Activated naive CD8-positive, alpha-beta T cell treated with anti-CD3 and anti-CD28 coated beads, Interleukin-2, amount 10 ng/mL, durations not matched to agents 7 days and 5 days (primary cell): ENCODE measurements around the gene KBTBD8. TPM values are rescaled to one million over a fixed set of nuclear protein-coding genes. Genes with fewer than 3 reads are reported as not detected.

ENCODE experiments used
- ATAC-seq: fragments of 150-1000 bp; cut with Tn5 transposase; one replicate; pipeline ENCODE4 v1.10.0; 2021; ENCODE audit warnings: low read depth, moderate library complexity
- POLR2A ChIA-PET: fragments of 350-600 bp; sonication (Branson Sonifier 250); formaldehyde crosslinking; loops from one replicate; lab custom pipeline; 2021; ENCODE audit warnings: antibody characterized with exemption; lab: Charles Lee
- DNase-seq: peaks from one replicate; pipeline ENCODE4 v3.0.0; 2021
- H3K27ac Mint-ChIP-seq: one replicate; pipeline ENCODE4 v1.8.0; 2022; ENCODE audit warnings: mild to moderate bottlenecking, mixed read lengths
- H3K27me3 Mint-ChIP-seq: one replicate; pipeline ENCODE4 v1.8.0; 2022; ENCODE audit warnings: mild to moderate bottlenecking, moderate library complexity, mixed read lengths
- H3K36me3 Mint-ChIP-seq: one replicate; pipeline ENCODE4 v1.8.0; 2021; ENCODE audit warnings: mild to moderate bottlenecking, mixed read lengths
- H3K4me1 Mint-ChIP-seq: one replicate; pipeline ENCODE4 v1.8.0; 2021; ENCODE audit warnings: mixed read lengths
- H3K4me3 Mint-ChIP-seq: one replicate; pipeline ENCODE4 v1.8.0; 2022; ENCODE audit warnings: mild to moderate bottlenecking, moderate library complexity, mixed read lengths
- H3K9me3 Mint-ChIP-seq: one replicate; pipeline ENCODE4 v1.8.0; 2021; ENCODE audit warnings: mixed read lengths
- total RNA-seq, 2 experiments: library from RNA; stranded (reverse); gene quantifications; one replicate each; pipeline ENCODE4 v1.2.3, GENCODE V29; 2021

KBTBD8 gene
- total RNA-seq, 2 experiments from 2014 or later = 6.2 to 9.2 TPM

DNA sequence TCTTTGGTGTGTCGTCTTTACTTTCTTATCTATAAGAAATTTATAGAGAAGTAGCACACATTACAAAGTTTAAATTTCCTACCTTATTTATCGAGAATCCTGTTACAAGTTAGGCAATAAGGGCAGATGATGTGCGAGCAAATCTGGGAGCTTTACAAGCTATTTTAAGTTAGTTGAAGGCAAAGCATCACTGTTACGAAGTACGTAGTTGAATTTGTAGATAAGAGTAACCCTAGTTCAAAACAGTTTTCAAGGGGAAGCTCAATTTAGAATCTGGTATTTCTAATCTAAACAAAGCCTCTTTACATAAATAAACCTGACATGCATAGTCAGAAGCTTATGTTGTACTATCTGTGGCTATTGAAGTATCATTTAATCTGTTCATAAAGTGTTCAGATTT is 8.4 kb downstream of the KBTBD8 start:
- no peak for ATAC-seq
- POLR2A ChIA-PET = no interaction called here
- no peaks in the 10 kb centered on the region for H3K9me3 Mint-ChIP-seq

DNA sequence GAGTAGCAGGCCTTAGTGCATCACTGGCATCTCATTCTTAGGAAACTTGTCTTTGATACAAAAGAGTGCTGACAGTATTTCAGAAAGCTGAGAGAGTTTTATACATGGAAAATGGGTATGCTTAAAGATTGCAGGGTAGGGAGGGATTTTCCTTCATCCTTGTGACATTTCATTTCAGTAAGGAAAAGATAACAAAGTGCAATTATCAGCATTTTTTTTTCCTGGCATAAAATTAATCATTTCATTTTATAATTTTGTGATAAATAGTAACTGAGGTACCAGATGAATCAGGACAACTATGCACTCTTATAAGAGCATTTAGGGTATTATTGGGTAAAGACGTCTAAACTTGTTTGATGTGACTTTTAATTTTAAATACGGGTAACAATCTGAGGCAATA is 10.3 kb downstream of the KBTBD8 start:
- no peaks in the 10 kb centered on the region for H3K27me3 Mint-ChIP-seq
- no peak overlapping the region for H3K4me3 Mint-ChIP-seq
- H3K36me3 Mint-ChIP-seq = peaks cover 33% of the 10 kb centered on the region
- peaks cover 3% of the 10 kb centered on the region for H3K4me1 Mint-ChIP-seq
- POLR2A ChIA-PET = interaction anchor here (1.4 kb wide), 1 partner anchor 10 kb away, joined by 4 read pairs; the partner anchor contains the start of gene KBTBD8
- H3K27ac Mint-ChIP-seq = no peak overlapping the region
- no peak for ATAC-seq
- no peak for DNase-seq
- no peaks in the 10 kb centered on the region for H3K9me3 Mint-ChIP-seq

More for the DNA sequence above, 8.4 kb downstream of the KBTBD8 start:
- DNase-seq = no peak
- H3K27ac Mint-ChIP-seq = no peak overlapping the region
- H3K36me3 Mint-ChIP-seq = peaks cover 30% of the 10 kb centered on the region
- no peaks in the 10 kb centered on the region for H3K27me3 Mint-ChIP-seq
- peaks cover 3% of the 10 kb centered on the region for H3K4me1 Mint-ChIP-seq
- H3K4me3 Mint-ChIP-seq = no peak overlapping the region

DNA sequence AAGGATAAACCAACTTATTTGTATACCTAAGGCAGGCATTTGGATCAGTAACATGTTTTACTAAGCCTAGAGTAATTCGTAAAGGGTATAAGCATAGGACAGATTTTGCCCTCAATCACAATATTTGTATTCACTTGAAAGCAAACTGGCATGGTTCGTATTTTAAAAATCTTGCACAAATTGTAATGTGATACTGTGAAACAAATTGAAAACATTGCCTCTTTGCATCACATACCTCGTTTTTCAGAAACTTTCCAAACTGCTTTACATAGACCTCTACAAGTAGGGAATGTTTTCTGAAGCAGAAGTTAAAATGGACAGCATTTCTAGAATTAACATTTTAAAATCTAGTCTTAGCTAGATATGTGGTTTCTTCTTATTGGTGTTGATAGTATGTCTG is 11.6 kb downstream of the KBTBD8 start:
- Mint-ChIP-seq H3K4me1 (peaks cover 3% of the 10 kb centered on the region), H3K4me3 (no peak overlapping the region), H3K36me3 (peaks cover 26% of the 10 kb centered on the region), H3K9me3 (no peaks in the 10 kb centered on the region), H3K27ac (no peak overlapping the region), H3K27me3 (no peaks in the 10 kb centered on the region)
- DNase-seq (no peak), ATAC-seq (no peak)
- POLR2A ChIA-PET = no interaction called here

DNA sequence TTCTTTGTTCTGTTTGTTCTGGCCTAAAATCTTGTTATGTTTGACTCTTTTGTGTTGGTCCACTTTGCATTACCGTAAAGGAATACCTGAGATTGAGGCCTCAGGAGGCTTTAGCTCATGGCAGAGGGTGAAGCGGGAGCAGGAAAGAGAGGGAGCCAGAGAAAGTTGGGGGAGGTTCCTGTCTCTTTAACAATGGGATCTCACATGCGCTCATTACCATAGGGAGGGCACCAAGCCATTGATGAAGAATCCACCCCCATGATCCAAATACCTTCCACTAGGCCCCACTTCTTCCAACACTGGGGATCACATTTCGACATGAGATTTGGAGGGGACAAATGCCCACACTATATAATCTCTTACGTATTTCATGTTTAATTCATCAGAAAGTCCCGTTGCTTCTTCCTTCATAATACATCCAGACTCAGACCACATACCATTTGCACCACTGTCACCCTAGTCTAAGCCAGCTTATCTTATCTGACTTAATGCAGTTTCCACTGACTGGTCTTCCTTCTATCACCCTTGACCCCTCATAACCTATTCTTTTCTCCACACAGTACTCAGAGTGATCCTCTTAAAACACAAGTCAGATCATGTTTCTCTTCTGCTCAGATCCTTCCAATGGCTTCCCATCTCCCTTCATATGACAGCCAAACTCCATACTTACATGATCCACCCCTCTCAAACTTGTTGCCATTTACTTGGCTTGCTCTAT is 13.5 kb downstream of the KBTBD8 start:
- Mint-ChIP-seq H3K4me1 (peaks cover 6% of the 10 kb centered on the region), H3K9me3 (no peaks in the 10 kb centered on the region), H3K27ac (no peak overlapping the region), H3K4me3 (no peak overlapping the region), H3K27me3 (no peaks in the 10 kb centered on the region), H3K36me3 (peaks cover 24% of the 10 kb centered on the region)
- POLR2A ChIA-PET = no interaction called here
- no peak for DNase-seq
- ATAC-seq = no peak

DNA sequence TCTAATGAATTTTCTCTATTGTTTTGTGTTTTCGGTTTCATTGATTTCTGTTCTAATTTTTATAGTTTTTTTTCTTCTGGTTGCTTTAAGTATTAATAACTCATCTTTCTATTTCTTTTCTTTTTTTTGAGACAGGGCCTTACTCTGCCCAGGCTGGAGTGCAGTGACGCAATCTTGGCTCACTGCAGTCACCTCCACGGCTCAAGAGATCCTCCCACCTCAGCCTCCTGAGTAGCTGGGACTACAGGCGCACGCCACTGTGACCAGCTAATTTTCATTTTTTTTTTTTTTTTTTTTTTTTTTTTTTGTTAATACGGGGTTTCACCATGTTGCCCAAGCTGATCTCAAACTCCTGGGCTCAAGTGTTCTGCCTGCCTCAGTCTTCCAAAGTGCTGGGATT is 14.5 kb downstream of the KBTBD8 start:
- Mint-ChIP-seq H3K4me1 (peaks cover 11% of the 10 kb centered on the region), H3K36me3 (peaks cover 24% of the 10 kb centered on the region), H3K4me3 (no peak overlapping the region), H3K27me3 (no peaks in the 10 kb centered on the region), H3K9me3 (no peaks in the 10 kb centered on the region), H3K27ac (no peak overlapping the region)
- POLR2A ChIA-PET = interaction anchor here (0.6 kb wide), 1 partner anchor 15 kb away, joined by 5 read pairs; the partner anchor contains the start of gene KBTBD8
- no peak for DNase-seq
- no peak for ATAC-seq

DNA sequence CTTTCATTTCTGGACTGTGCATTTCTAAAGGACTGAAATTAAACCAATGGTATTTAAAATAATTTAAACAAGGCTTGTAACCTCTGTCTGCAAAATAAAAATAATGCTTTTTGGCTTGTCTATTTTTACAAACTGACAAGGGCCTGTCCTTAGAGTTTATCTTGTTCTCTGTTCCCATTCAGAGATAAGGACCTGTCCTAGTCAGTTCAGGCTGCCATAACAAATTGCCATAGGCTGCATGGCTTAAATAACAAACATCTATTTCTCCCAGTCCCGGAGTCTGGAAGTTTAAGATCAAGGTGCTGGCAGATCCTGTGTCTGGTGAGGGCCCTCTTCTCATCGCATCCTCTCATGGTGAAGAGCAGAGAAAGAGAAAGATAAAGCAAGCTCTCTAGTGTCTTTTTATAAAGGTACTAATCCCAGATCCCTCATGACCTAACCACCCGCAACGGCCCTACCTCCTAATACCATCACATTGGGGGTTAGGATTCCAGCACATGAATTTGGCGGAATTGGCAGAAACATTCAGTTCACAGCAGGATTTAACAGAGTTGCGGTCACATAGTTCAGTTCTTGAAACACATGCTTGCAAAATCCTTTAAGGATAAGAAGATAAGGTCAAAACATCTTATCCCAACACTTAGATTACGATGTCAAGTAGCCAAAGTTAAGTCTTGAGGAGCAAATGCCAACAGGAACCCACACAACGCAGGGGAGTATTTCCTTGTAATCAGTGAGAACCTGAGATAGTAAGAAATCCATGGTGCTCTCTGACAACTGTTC is 17.8 kb downstream of the KBTBD8 start:
- no peak overlapping the region for H3K27ac Mint-ChIP-seq
- POLR2A ChIA-PET = no interaction called here
- no peaks in the 10 kb centered on the region for H3K9me3 Mint-ChIP-seq
- DNase-seq (no peak), ATAC-seq (no peak)
- H3K4me1 Mint-ChIP-seq = peaks cover 17% of the 10 kb centered on the region
- H3K27me3 Mint-ChIP-seq = no peaks in the 10 kb centered on the region
- H3K4me3 Mint-ChIP-seq = no peak overlapping the region
- H3K36me3 Mint-ChIP-seq = peaks cover 10% of the 10 kb centered on the region

DNA sequence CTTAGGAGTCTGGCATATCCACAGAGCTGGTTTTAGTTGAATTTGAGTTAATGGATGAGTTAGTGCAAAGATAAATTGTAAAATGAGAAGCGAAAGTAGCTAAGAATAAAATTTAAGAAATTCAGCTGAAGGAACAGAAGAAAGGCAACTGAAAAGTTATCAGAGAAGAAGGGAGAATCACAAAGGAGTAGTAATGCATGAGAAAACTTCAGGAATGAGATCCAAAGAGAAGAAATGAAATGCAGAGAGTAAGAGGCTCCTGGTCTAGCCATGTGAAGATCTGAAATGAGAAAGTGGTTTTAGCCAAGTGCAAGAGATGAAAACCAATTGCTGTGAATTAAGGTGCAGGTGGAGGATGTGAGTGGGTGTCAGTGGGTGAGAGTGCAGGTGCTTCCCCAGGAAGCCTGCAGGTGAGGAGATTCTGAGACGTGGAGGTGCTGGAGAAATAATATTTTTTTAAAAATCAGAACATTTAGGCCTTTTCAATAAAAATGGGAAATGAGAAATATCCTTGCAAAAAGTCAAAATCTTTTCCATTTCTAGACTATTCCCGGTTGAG is 18.5 kb downstream of the KBTBD8 start:
- Mint-ChIP-seq H3K27me3 (no peaks in the 10 kb centered on the region), H3K4me1 (peaks cover 17% of the 10 kb centered on the region), H3K36me3 (peaks cover 7% of the 10 kb centered on the region), H3K4me3 (no peak overlapping the region), H3K9me3 (no peaks in the 10 kb centered on the region), H3K27ac (no peak overlapping the region)
- POLR2A ChIA-PET = no interaction called here
- DNase-seq (no peak), ATAC-seq (no peak)

DNA sequence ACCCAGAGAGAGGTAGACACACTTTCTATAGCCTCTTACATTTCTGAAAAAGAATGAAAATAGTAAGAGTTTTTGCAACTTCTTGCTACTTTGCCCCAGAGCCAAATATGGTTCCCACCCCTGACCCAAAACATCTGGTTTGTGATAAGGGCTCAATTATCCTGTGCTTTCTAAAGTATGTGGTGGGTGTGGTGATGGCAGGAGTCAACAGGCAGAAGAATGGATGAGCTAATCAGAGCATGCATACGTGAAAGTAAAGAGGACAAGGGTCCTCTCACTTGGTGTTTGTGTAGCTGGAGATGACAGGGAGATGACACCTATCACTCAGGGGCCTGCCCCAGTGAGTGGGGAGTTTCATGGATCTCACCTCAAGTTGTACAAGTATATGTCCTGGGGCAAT is 19.1 kb downstream of the KBTBD8 start:
- no peaks in the 10 kb centered on the region for H3K27me3 Mint-ChIP-seq
- no peak overlapping the region for H3K4me3 Mint-ChIP-seq
- DNase-seq (no peak), ATAC-seq (no peak)
- POLR2A ChIA-PET = no interaction called here
- H3K36me3 Mint-ChIP-seq = peaks cover 2% of the 10 kb centered on the region
- H3K27ac Mint-ChIP-seq = no peak overlapping the region
- no peaks in the 10 kb centered on the region for H3K9me3 Mint-ChIP-seq
- H3K4me1 Mint-ChIP-seq = peaks cover 17% of the 10 kb centered on the region

DNA sequence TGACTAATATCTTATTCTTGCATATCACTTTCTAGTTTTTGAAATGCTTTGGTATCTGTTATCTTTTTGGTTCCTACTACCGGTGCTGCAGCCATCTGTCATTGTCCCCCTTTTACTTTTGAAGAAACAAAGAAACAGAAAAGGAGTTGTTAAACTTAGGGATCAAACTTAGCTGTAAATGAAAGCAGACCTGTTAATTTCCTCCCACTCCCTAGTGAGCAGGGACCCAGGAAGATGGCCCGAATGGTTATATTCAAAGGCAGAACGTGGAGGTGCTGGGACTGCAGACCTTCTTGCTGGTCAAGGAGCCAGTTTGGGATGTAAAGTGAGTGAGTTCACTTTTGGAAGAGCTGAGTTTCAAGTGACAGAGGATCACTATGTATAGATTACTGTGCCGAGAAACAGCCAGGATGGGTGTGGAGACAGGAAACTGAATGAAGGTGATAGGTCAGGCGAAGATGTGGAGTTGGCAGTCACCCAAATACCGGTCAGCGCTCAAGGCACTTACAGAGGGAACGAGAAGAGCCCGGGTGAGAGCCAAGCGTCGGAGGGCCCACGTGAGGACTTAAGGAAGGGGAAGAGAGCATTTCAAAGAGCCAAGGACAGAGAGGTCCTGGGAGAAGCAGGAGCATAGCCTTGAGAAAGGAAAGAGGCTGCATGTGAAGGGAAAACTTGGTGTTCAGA is 20.1 kb downstream of the KBTBD8 start:
- H3K9me3 Mint-ChIP-seq = no peaks in the 10 kb centered on the region
- H3K4me3 Mint-ChIP-seq = peak overlapping the region; percentile 2
- H3K27me3 Mint-ChIP-seq = no peaks in the 10 kb centered on the region
- peaks cover 17% of the 10 kb centered on the region for H3K4me1 Mint-ChIP-seq
- no peak for ATAC-seq
- H3K27ac Mint-ChIP-seq = peak overlapping the region; percentile 22
- POLR2A ChIA-PET = no interaction called here
- no peaks in the 10 kb centered on the region for H3K36me3 Mint-ChIP-seq
- no peak for DNase-seq

DNA sequence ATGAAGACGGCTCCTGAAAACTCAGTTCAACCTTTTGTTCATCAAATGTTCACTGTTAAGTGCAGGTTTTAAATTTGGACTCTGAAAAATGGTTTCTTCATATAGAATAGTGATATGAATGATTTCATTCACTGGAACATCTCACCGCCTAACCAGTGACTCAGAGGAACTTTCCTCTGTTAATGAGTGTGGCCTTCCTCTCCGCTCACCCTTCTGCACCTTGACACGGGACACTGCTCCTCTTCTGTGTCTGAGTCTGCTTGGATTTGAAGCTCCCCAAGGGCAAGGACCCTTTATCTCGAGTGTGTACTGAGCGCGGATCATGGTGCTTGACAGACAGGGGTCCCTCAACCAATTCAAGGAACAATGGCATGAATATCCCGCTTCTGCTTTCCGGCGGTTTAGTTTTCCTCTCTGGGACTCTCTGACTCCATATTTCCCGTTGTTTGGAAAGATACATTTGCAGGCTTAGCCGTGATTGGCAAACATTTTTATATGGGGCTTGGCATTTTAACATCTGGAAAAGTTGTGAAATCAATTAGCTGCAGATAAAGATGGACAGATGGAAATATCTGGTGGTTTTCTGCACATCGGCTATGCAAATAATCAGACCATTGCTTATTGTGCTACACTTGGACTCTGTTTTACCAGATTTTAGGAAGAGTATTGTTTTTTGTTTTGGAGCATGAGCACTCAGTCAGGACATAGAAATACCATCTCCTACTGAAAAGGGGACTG is 20.9 kb downstream of the KBTBD8 start:
- ATAC-seq = no peak
- H3K4me1 Mint-ChIP-seq = peaks cover 17% of the 10 kb centered on the region

DNA sequence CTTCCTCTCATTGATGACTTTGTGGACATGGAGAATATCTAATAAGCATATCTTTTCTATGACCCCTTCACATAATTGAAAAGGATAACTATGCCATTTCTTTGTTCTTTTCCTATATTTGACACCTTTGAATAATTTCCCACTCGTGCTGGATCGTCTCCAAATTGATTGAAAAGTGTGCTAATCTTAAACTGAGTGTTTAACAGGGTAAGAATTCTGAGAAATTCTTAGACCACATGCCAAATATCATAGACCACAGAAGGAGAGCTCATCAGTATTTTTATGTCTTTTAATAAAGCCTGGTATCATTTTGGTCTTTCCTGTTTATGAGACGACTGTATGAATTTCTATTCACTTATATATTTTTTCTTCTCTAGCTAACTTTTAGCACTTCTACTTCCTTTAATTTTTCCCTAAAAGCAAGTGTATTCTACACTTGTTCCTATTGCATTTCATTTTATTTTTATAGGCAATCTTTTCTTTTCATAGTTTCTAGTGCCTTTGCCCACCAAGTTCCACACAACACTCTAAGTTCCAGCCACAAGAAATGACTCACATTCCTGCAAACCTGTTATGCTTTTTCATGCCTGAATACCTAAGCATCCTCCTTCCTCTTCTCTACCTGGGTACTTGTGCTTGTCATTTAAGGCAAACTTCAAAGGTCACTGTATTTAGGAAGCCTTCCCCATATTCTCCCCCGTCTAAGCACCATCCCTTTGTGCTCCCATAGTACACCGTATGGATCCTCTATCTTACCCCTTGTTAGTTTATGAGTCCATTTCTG is 30.1 kb downstream of the KBTBD8 start:
- no peak overlapping the region for H3K4me3 Mint-ChIP-seq
- peaks cover 2% of the 10 kb centered on the region for H3K27me3 Mint-ChIP-seq
- H3K9me3 Mint-ChIP-seq = no peaks in the 10 kb centered on the region
- no peak overlapping the region for H3K27ac Mint-ChIP-seq
- POLR2A ChIA-PET = no interaction called here
- DNase-seq (no peak), ATAC-seq (no peak)
- peaks cover 6% of the 10 kb centered on the region for H3K4me1 Mint-ChIP-seq
- H3K36me3 Mint-ChIP-seq = peaks cover 3% of the 10 kb centered on the region

More for the DNA sequence above, 20.9 kb downstream of the KBTBD8 start:
- POLR2A ChIA-PET = no interaction called here
- H3K9me3 Mint-ChIP-seq = no peaks in the 10 kb centered on the region
- H3K27ac Mint-ChIP-seq = no peak overlapping the region
- H3K27me3 Mint-ChIP-seq = no peaks in the 10 kb centered on the region
- DNase-seq = no peak
- no peak overlapping the region for H3K4me3 Mint-ChIP-seq
- no peaks in the 10 kb centered on the region for H3K36me3 Mint-ChIP-seq
